CD4-positive, alpha-beta T cell (primary cell): ENCODE data around the gene EXD3. TPM values are rescaled to one million over a fixed set of nuclear protein-coding genes. Genes with fewer than 3 reads are reported as not detected.
A peak's percentile ranks its signal among the peaks of the same experiment; 100 is the strongest.

Experiments used
- ATAC-seq: fragments of 200-7000 bp; cut with Tn5 transposase; one replicate; pipeline ENCODE4 v1.10.0; 2022; ENCODE audit warnings: mild to moderate bottlenecking; ENCODE audit not compliant: poor library complexity
- CTCF ChIA-PET: fragments of 350-600 bp; sonication (Branson Sonifier 250); formaldehyde crosslinking; loops from one replicate; lab custom pipeline; 2021; ENCODE audit warnings: antibody characterized with exemption, inconsistent platforms; lab: Charles Lee
- POLR2A ChIA-PET: fragments of 350-600 bp; sonication (Branson Sonifier 250); formaldehyde crosslinking; loops from one replicate; lab custom pipeline; 2021; ENCODE audit warnings: antibody characterized with exemption, inconsistent platforms; lab: Charles Lee
- DNase-seq, 14 experiments: peaks; one replicate each; pipeline ENCODE4 v3.0.0-alpha.2; 2013 to 2020; ENCODE audit warnings: mixed read lengths in 2 of 14
- H3K27ac ChIP-seq, 2 donors: one replicate each; pipeline versions ENCODE4 v1.5.1 to v1.7.0; 2013; ENCODE audit warnings: low read length in 2 of 2, low read depth in 1 of 2, mild to moderate bottlenecking in 1 of 2
- H3K27me3 ChIP-seq, 2 experiments: 1 replicate in 1 of 2; 2 replicates in 1 of 2; pipeline versions ENCODE4 v1.6.1 to v1.7.0; 2013; ENCODE audit warnings: low read length in 2 of 2, control low read depth in 1 of 2, mild to moderate bottlenecking in 1 of 2, moderate library complexity in 1 of 2; ENCODE audit not compliant: insufficient read depth in 2 of 2, control insufficient read depth in 1 of 2
- H3K36me3 ChIP-seq: one replicate; pipeline ENCODE4 v1.6.1; 2013; ENCODE audit warnings: low read length, control low read depth; ENCODE audit not compliant: insufficient read depth
- H3K4me1 ChIP-seq: one replicate; pipeline ENCODE4 v1.6.1; 2013; ENCODE audit warnings: low read length, control low read depth; ENCODE audit not compliant: insufficient read depth
- H3K4me3 ChIP-seq: one replicate; pipeline ENCODE4 v1.5.1; 2013; ENCODE audit warnings: mild to moderate bottlenecking, low read length, moderate library complexity
- H3K9me3 ChIP-seq, 2 experiments: 1 replicate in 1 of 2; 2 replicates in 1 of 2; pipeline versions ENCODE4 v1.6.1 to v1.7.0; 2013; ENCODE audit warnings: low read length in 2 of 2, mild to moderate bottlenecking in 2 of 2, control low read depth in 1 of 2, moderate library complexity in 1 of 2; ENCODE audit not compliant: control insufficient read depth in 1 of 2, insufficient read depth in 1 of 2
- H3K27ac Mint-ChIP-seq: one replicate; pipeline ENCODE4 v1.8.0; 2020; ENCODE audit warnings: mixed read lengths
- H3K27me3 Mint-ChIP-seq: one replicate; pipeline ENCODE4 v1.8.0; 2021; ENCODE audit warnings: mixed read lengths
- H3K36me3 Mint-ChIP-seq: one replicate; pipeline ENCODE4 v1.8.0; 2021; ENCODE audit warnings: low read depth, mixed read lengths
- H3K4me1 Mint-ChIP-seq: one replicate; pipeline ENCODE4 v1.8.0; 2021; ENCODE audit warnings: low read depth, mixed read lengths
- H3K4me3 Mint-ChIP-seq: one replicate; pipeline ENCODE4 v1.8.0; 2020; ENCODE audit warnings: mild to moderate bottlenecking, mixed read lengths
- H3K9me3 Mint-ChIP-seq: one replicate; pipeline ENCODE4 v1.8.0; 2020; ENCODE audit warnings: mixed read lengths
- intact Hi-C, 2 experiments: fragments of 100-400 bp; cut with DNase I in 1 of 2; cut with micrococcal nuclease in 1 of 2; formaldehyde crosslinking; loops; one replicate each; pipeline versions ENCODE4 v1.15.1 to v1.9.0; 2023 to 2025; cut with DNase I, micrococcal nuclease
- total RNA-seq, 174 experiments: library from RNA in 2 of 174; stranded (reverse) in 2 of 174; gene quantifications; one replicate each; pipeline ENCODE4 v1.2.3 and lab custom pipeline; 2021 to 2026
- TF ChIP-seq, protein P1 (sequence below): fragments of 200-600 bp; IDR thresholded peaks from one replicate; pipeline ENCODE4 v1.8.0; 2022; ENCODE audit warnings: antibody characterized with exemption, mild to moderate bottlenecking

The EXD3 gene
- total RNA-seq, 2 experiments from 2014 or later = 14.9 to 16.9 TPM

DNA sequence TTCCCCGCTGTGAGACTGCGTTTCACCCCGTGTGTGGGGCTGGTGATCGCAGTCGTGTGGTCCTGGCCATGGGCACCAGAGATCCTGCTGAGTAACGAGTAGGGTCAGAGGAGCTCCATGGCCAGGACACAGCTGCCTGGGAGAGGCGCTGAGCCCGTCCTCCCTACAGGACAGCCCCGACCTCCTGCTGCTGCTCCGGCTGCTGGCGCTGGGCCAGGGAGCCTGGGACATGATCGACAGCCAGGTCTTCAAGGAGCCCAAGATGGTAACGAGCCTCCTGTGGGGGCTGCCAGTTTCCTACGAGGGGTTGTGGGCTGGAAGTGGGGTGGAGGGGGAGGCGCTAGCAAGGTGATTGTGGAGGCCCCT lies 156.8 kb downstream of the EXD3 start:
- H3K36me3 Mint-ChIP-seq = peaks cover 50% of the 10 kb centered on the region
- no peaks in the 10 kb centered on the region for H3K9me3 Mint-ChIP-seq
- POLR2A ChIA-PET = interaction anchor here (1.3 kb wide), 1 partner anchor 11 kb away, joined by 4 read pairs; the partner anchor contains the start of gene NELFB

GRCh38 chr9:137265496-137266161 lies 157.3 kb downstream of the EXD3 start:
- TF ChIP-seq, protein P1, sequence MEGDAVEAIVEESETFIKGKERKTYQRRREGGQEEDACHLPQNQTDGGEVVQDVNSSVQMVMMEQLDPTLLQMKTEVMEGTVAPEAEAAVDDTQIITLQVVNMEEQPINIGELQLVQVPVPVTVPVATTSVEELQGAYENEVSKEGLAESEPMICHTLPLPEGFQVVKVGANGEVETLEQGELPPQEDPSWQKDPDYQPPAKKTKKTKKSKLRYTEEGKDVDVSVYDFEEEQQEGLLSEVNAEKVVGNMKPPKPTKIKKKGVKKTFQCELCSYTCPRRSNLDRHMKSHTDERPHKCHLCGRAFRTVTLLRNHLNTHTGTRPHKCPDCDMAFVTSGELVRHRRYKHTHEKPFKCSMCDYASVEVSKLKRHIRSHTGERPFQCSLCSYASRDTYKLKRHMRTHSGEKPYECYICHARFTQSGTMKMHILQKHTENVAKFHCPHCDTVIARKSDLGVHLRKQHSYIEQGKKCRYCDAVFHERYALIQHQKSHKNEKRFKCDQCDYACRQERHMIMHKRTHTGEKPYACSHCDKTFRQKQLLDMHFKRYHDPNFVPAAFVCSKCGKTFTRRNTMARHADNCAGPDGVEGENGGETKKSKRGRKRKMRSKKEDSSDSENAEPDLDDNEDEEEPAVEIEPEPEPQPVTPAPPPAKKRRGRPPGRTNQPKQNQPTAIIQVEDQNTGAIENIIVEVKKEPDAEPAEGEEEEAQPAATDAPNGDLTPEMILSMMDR = no peak
- ChIA-PET POLR2A (interaction anchor here (0.7 to 1.3 kb wide), 2 partner anchors 10 to 12 kb away, joined by 4 to 6 read pairs; partner anchors contain the start of genes NELFB and TOR4A), CTCF (no interaction called here)
- H3K4me1 Mint-ChIP-seq = no peaks in the 10 kb centered on the region
- peaks cover 52% of the 10 kb centered on the region for H3K36me3 ChIP-seq
- H3K4me3 ChIP-seq = no peak overlapping the region
- DNase-seq = peak in 1 of 14 experiments; percentile 19
- H3K4me3 Mint-ChIP-seq = no peak overlapping the region
- ATAC-seq = no peak
- H3K27me3 Mint-ChIP-seq = no peaks in the 10 kb centered on the region
- H3K27me3 ChIP-seq = no peaks in the 10 kb centered on the region
- H3K9me3 Mint-ChIP-seq = no peaks in the 10 kb centered on the region
- no peak overlapping the region for H3K27ac ChIP-seq
- intact Hi-C loops = no loop called here
- H3K36me3 Mint-ChIP-seq = peaks cover 48% of the 10 kb centered on the region
- H3K4me1 ChIP-seq = no peaks in the 10 kb centered on the region
- H3K9me3 ChIP-seq = no peaks in the 10 kb centered on the region
- no peak overlapping the region for H3K27ac Mint-ChIP-seq

More for the DNA sequence above, 156.8 kb downstream of the EXD3 start:
- CTCF ChIA-PET = no interaction called here
- Mint-ChIP-seq H3K27ac (no peak overlapping the region), H3K4me1 (peaks cover 2% of the 10 kb centered on the region), H3K27me3 (no peaks in the 10 kb centered on the region), H3K4me3 (no peak overlapping the region)
- DNase-seq = peak in 1 of 14 experiments; percentile 21
- Histone ChIP-seq H3K27me3 (no peaks in the 10 kb centered on the region), H3K4me1 (peaks cover 5% of the 10 kb centered on the region), H3K9me3 (no peaks in the 10 kb centered on the region), H3K27ac (no peak overlapping the region), H3K36me3 (peaks cover 52% of the 10 kb centered on the region), H3K4me3 (no peak overlapping the region)
- intact Hi-C loops = no loop called here
- TF ChIP-seq, protein P1 = no peak
- no peak for ATAC-seq

DNA sequence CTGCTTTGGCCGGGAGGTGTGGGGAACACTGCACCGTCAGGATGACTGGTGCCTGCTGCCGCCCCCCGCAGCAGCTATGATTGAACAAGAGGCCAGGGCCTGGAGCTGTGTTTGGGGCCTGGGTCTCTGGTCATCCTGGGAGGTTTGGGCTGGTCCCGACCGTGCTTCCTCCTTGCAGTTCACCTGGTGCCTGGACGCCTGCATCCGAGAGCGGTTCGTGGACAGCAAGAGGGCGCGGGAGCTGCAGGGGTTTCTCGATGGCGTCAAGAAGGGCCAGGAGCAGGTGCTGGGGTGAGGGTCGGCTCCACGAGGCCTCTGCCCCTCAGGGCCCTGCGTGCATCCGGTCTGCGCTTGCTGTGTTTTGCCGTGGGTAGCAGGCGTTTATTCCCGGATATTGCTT lies 158.9 kb downstream of the EXD3 start:
- no peak overlapping the region for H3K4me3 ChIP-seq
- no peaks in the 10 kb centered on the region for H3K4me1 Mint-ChIP-seq
- H3K27me3 ChIP-seq = no peaks in the 10 kb centered on the region
- CTCF ChIA-PET = no interaction called here
- intact Hi-C loops = no loop called here
- no peak overlapping the region for H3K4me3 Mint-ChIP-seq
- H3K27ac ChIP-seq = no peak overlapping the region
- H3K27ac Mint-ChIP-seq = no peak overlapping the region
- H3K4me1 ChIP-seq = no peaks in the 10 kb centered on the region
- peaks cover 44% of the 10 kb centered on the region for H3K36me3 ChIP-seq
- H3K9me3 ChIP-seq = no peaks in the 10 kb centered on the region
- TF ChIP-seq, protein P1 = no peak
- H3K27me3 Mint-ChIP-seq = no peaks in the 10 kb centered on the region
- H3K9me3 Mint-ChIP-seq = no peaks in the 10 kb centered on the region
- POLR2A ChIA-PET = no interaction called here
- no peak for ATAC-seq
- no peak for DNase-seq
- peaks cover 42% of the 10 kb centered on the region for H3K36me3 Mint-ChIP-seq
